ENCODE results near the gene FBXW10. TPM values are rescaled to one million over a fixed set of nuclear protein-coding genes. Genes with fewer than 3 reads are reported as not detected.
A peak's percentile ranks its signal among the peaks of the same experiment; 100 is the strongest.
"Not testable (repeated sequence)": the region's sequence is repeated elsewhere in the genome, so short reads cannot be mapped to it uniquely, and the experiment has no call there.

Gene FBXW10
- total RNA-seq, 1 experiment from 2014 or later = not detected

- CTCF ChIA-PET; POLR2A ChIA-PET (ENCODE audit: low non-redundant PET); BruUV-seq (replicated peaks); H3K36me3 ChIP-seq (ENCODE audit: insufficient read depth, low read length, poor library complexity, severe bottlenecking); DNase-seq (ENCODE audit: low spot score); H3K4me1 ChIP-seq (ENCODE audit: insufficient read depth, low read length, poor library complexity, severe bottlenecking); H3K27me3 ChIP-seq (replicated peaks; ENCODE audit: insufficient read depth, low read depth, low read length, poor library complexity); H3K27ac ChIP-seq (ENCODE audit: low read depth, low read length, poor library complexity, severe bottlenecking); H3K9me3 ChIP-seq (ENCODE audit: low read depth, low read length, poor library complexity, severe bottlenecking); H3K4me3 ChIP-seq (ENCODE audit: low read depth, low read length, poor library complexity, severe bottlenecking); intact Hi-C loops (cut with micrococcal nuclease; ENCODE audit: unreplicated experiment): not testable (repeated sequence)
Observed at GRCh38 chr17:18796887-18797286, 53.0 kb downstream of the FBXW10 start.

GRCh38 chr17:18803458-18804245, 59.8 kb downstream of the FBXW10 start:
- H3K27ac ChIP-seq (ENCODE audit: low read depth, low read length, poor library complexity, severe bottlenecking); H3K27me3 ChIP-seq (replicated peaks; ENCODE audit: insufficient read depth, low read depth, low read length, poor library complexity); DNase-seq (ENCODE audit: low spot score); BruUV-seq (replicated peaks); POLR2A ChIA-PET (ENCODE audit: low non-redundant PET); H3K36me3 ChIP-seq (ENCODE audit: insufficient read depth, low read length, poor library complexity, severe bottlenecking); H3K4me1 ChIP-seq (ENCODE audit: insufficient read depth, low read length, poor library complexity, severe bottlenecking); H3K9me3 ChIP-seq (ENCODE audit: low read depth, low read length, poor library complexity, severe bottlenecking); CTCF ChIA-PET; intact Hi-C loops (cut with micrococcal nuclease; ENCODE audit: unreplicated experiment); H3K4me3 ChIP-seq (ENCODE audit: low read depth, low read length, poor library complexity, severe bottlenecking): not testable (repeated sequence)

DNA sequence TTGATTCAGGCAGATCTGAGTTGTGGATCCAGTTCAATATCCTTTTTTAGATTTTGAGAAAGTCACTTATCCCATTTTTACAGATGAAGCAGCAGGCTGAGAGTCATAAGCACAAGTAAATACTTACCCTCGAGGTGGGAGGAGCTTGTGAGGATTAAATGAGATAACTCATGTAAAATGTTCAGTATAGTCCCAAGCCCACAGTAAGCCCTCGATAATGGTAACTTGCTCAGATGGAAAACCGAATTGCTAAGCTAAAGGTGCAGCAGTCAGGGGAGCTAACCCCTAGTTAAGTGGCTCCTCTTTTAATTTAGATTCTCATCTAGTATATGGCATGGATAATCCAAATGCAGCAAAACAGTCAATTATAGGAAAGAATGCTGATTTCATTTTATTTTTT, 72.1 kb downstream of the FBXW10 start:
- CTCF ChIA-PET; H3K4me3 ChIP-seq (ENCODE audit: low read depth, low read length, poor library complexity, severe bottlenecking); intact Hi-C loops (cut with micrococcal nuclease; ENCODE audit: unreplicated experiment): not testable (repeated sequence)

GRCh38 chr17:18816489-18817371, 72.9 kb downstream of the FBXW10 start:
- intact Hi-C loops (cut with micrococcal nuclease; ENCODE audit: unreplicated experiment); H3K36me3 ChIP-seq (ENCODE audit: insufficient read depth, low read length, poor library complexity, severe bottlenecking): not testable (repeated sequence)
- DNase-seq (ENCODE audit: low spot score) = peak; percentile 78

More for the DNA sequence above, 72.1 kb downstream of the FBXW10 start:
- POLR2A ChIA-PET (ENCODE audit: low non-redundant PET); H3K4me1 ChIP-seq (ENCODE audit: insufficient read depth, low read length, poor library complexity, severe bottlenecking); H3K36me3 ChIP-seq (ENCODE audit: insufficient read depth, low read length, poor library complexity, severe bottlenecking); H3K9me3 ChIP-seq (ENCODE audit: low read depth, low read length, poor library complexity, severe bottlenecking); BruUV-seq (replicated peaks); H3K27me3 ChIP-seq (replicated peaks; ENCODE audit: insufficient read depth, low read depth, low read length, poor library complexity); DNase-seq (ENCODE audit: low spot score); H3K27ac ChIP-seq (ENCODE audit: low read depth, low read length, poor library complexity, severe bottlenecking): not testable (repeated sequence)

GRCh38 chr17:18821430-18821829, 77.6 kb downstream of the FBXW10 start:
- CTCF ChIA-PET; DNase-seq (ENCODE audit: low spot score); H3K27ac ChIP-seq (ENCODE audit: low read depth, low read length, poor library complexity, severe bottlenecking); POLR2A ChIA-PET (ENCODE audit: low non-redundant PET); H3K4me1 ChIP-seq (ENCODE audit: insufficient read depth, low read length, poor library complexity, severe bottlenecking); H3K27me3 ChIP-seq (replicated peaks; ENCODE audit: insufficient read depth, low read depth, low read length, poor library complexity); H3K4me3 ChIP-seq (ENCODE audit: low read depth, low read length, poor library complexity, severe bottlenecking); BruUV-seq (replicated peaks); intact Hi-C loops (cut with micrococcal nuclease; ENCODE audit: unreplicated experiment); H3K36me3 ChIP-seq (ENCODE audit: insufficient read depth, low read length, poor library complexity, severe bottlenecking); H3K9me3 ChIP-seq (ENCODE audit: low read depth, low read length, poor library complexity, severe bottlenecking): not testable (repeated sequence)

More at GRCh38 chr17:18816489-18817371, 72.9 kb downstream of the FBXW10 start:
- TF ChIP-seq, protein P1, sequence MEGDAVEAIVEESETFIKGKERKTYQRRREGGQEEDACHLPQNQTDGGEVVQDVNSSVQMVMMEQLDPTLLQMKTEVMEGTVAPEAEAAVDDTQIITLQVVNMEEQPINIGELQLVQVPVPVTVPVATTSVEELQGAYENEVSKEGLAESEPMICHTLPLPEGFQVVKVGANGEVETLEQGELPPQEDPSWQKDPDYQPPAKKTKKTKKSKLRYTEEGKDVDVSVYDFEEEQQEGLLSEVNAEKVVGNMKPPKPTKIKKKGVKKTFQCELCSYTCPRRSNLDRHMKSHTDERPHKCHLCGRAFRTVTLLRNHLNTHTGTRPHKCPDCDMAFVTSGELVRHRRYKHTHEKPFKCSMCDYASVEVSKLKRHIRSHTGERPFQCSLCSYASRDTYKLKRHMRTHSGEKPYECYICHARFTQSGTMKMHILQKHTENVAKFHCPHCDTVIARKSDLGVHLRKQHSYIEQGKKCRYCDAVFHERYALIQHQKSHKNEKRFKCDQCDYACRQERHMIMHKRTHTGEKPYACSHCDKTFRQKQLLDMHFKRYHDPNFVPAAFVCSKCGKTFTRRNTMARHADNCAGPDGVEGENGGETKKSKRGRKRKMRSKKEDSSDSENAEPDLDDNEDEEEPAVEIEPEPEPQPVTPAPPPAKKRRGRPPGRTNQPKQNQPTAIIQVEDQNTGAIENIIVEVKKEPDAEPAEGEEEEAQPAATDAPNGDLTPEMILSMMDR (conservative IDR thresholded peaks at IDR 0.05; ENCODE audit: low read depth, low read length) = peak; percentile 58
- H3K4me3 ChIP-seq (ENCODE audit: low read depth, low read length, poor library complexity, severe bottlenecking); CTCF ChIA-PET; H3K4me1 ChIP-seq (ENCODE audit: insufficient read depth, low read length, poor library complexity, severe bottlenecking); BruUV-seq (replicated peaks); POLR2A ChIA-PET (ENCODE audit: low non-redundant PET); H3K27me3 ChIP-seq (replicated peaks; ENCODE audit: insufficient read depth, low read depth, low read length, poor library complexity); H3K9me3 ChIP-seq (ENCODE audit: low read depth, low read length, poor library complexity, severe bottlenecking); H3K27ac ChIP-seq (ENCODE audit: low read depth, low read length, poor library complexity, severe bottlenecking): not testable (repeated sequence)

GRCh38 chr17:18827613-18828012, 83.8 kb downstream of the FBXW10 start:
- H3K27ac ChIP-seq (ENCODE audit: low read depth, low read length, poor library complexity, severe bottlenecking); POLR2A ChIA-PET (ENCODE audit: low non-redundant PET); CTCF ChIA-PET; H3K9me3 ChIP-seq (ENCODE audit: low read depth, low read length, poor library complexity, severe bottlenecking); H3K36me3 ChIP-seq (ENCODE audit: insufficient read depth, low read length, poor library complexity, severe bottlenecking); H3K4me1 ChIP-seq (ENCODE audit: insufficient read depth, low read length, poor library complexity, severe bottlenecking); BruUV-seq (replicated peaks); H3K4me3 ChIP-seq (ENCODE audit: low read depth, low read length, poor library complexity, severe bottlenecking); DNase-seq (ENCODE audit: low spot score); H3K27me3 ChIP-seq (replicated peaks; ENCODE audit: insufficient read depth, low read depth, low read length, poor library complexity); intact Hi-C loops (cut with micrococcal nuclease; ENCODE audit: unreplicated experiment): not testable (repeated sequence)

Measured in A673 (cell line).